NCI-H128 (cell line): ENCODE data around the gene OSBPL1A.

Experiments
- DNase-seq: peaks from one replicate; lab custom pipeline; 2025; ENCODE audit not compliant: unreplicated experiment; lab: John Stamatoyannopoulos, UW

The OSBPL1A gene

GRCh38 chr18:24270358-24270936 lies 127.2 kb downstream of the OSBPL1A start:
- DNase-seq: no peak

GRCh38 chr18:24268784-24269550 lies 128.7 kb downstream of the OSBPL1A start:
- DNase-seq: no peak

- DNase-seq: no peak
Measured at GRCh38 chr18:24267878-24268277, 129.7 kb downstream of the OSBPL1A start.

GRCh38 chr18:24266131-24266530 lies 131.5 kb downstream of the OSBPL1A start:
- no peak for DNase-seq

GRCh38 chr18:24265502-24266064 lies 132.0 kb downstream of the OSBPL1A start:
- DNase-seq: no peak

- no peak for DNase-seq
Measured at GRCh38 chr18:24263050-24263449, 134.6 kb downstream of the OSBPL1A start.

GRCh38 chr18:24262087-24262486 lies 135.5 kb downstream of the OSBPL1A start:
- no peak for DNase-seq

- no peak for DNase-seq
Measured at GRCh38 chr18:24259869-24260641, 137.6 kb downstream of the OSBPL1A start.

- no peak for DNase-seq
Measured at GRCh38 chr18:24254071-24254470, 143.6 kb downstream of the OSBPL1A start.

- DNase-seq: no peak
Measured at GRCh38 chr18:24249716-24250115, 147.9 kb downstream of the OSBPL1A start.

- no peak for DNase-seq
Measured at GRCh38 chr18:24248359-24248758, 149.3 kb downstream of the OSBPL1A start.

- DNase-seq: no peak
Measured at GRCh38 chr18:24246143-24246542, 151.5 kb downstream of the OSBPL1A start.

GRCh38 chr18:24244698-24245097 lies 152.9 kb downstream of the OSBPL1A start:
- DNase-seq: no peak

- DNase-seq: no peak
Measured at GRCh38 chr18:24243677-24244076, 153.9 kb downstream of the OSBPL1A start.

GRCh38 chr18:24239341-24239740 lies 158.3 kb downstream of the OSBPL1A start:
- no peak for DNase-seq

- no peak for DNase-seq
Measured at GRCh38 chr18:24238387-24238786, 159.2 kb downstream of the OSBPL1A start.

GRCh38 chr18:24234850-24235418 lies 162.7 kb downstream of the OSBPL1A start:
- DNase-seq: no peak

GRCh38 chr18:24234330-24234729 lies 163.3 kb downstream of the OSBPL1A start:
- DNase-seq: no peak

- no peak for DNase-seq
Measured at GRCh38 chr18:24232800-24233199, 164.8 kb downstream of the OSBPL1A start.

GRCh38 chr18:24231773-24232735 lies 165.6 kb downstream of the OSBPL1A start:
- no peak for DNase-seq
